RWPE2 (cell line): ENCODE results near the gene BMPER.

ENCODE experiments used
- ATAC-seq: fragments of 200-7000 bp; cut with Tn5 transposase; 3 replicates; pipeline ENCODE4 v1.9.1; 2021; ENCODE audit warnings: low read depth
- DNase-seq: peaks from one replicate; pipeline ENCODE4 v3.0.0-alpha.2; 2020; ENCODE audit warnings: low spot score
- H3K27ac ChIP-seq: fragments of 450-650 bp; 2 replicates; pipeline ENCODE4 v1.5.1; 2017; ENCODE audit warnings: mild to moderate bottlenecking; ENCODE audit not compliant: poor library complexity, severe bottlenecking
- H3K27me3 ChIP-seq: fragments of 250-450 bp; sonication (Bioruptor Pico); 2 replicates; pipeline ENCODE4 v1.5.1; 2021; ENCODE audit warnings: mild to moderate bottlenecking, moderate library complexity; ENCODE audit not compliant: insufficient read depth, poor library complexity, severe bottlenecking
- H3K36me3 ChIP-seq: fragments of 250-450 bp; sonication (Bioruptor Pico); 2 replicates; pipeline ENCODE4 v1.5.1; 2020; ENCODE audit warnings: low read depth, mild to moderate bottlenecking, moderate library complexity
- H3K4me1 ChIP-seq: fragments of 250-450 bp; sonication (Bioruptor Pico); 2 replicates; pipeline ENCODE4 v1.5.1; 2021; ENCODE audit warnings: mild to moderate bottlenecking, moderate library complexity; ENCODE audit not compliant: insufficient read depth, poor library complexity, severe bottlenecking
- H3K4me3 ChIP-seq: fragments of 250-450 bp; sonication (Bioruptor Pico); 2 replicates; pipeline ENCODE4 v1.5.1; 2021; ENCODE audit warnings: mild to moderate bottlenecking, moderate library complexity; ENCODE audit not compliant: severe bottlenecking
- H3K9me3 ChIP-seq: fragments of 250-450 bp; sonication (Bioruptor Pico); 2 replicates; pipeline ENCODE4 v1.5.1; 2021; ENCODE audit warnings: mild to moderate bottlenecking, moderate library complexity; ENCODE audit not compliant: severe bottlenecking
- TF ChIP-seq, protein P1 (sequence below): fragments of 450-650 bp; IDR thresholded peaks from one replicate; pipeline ENCODE4 v1.5.1; 2017; ENCODE audit warnings: mild to moderate bottlenecking, moderate library complexity; ENCODE audit not compliant: poor library complexity, severe bottlenecking

BMPER gene

DNA sequence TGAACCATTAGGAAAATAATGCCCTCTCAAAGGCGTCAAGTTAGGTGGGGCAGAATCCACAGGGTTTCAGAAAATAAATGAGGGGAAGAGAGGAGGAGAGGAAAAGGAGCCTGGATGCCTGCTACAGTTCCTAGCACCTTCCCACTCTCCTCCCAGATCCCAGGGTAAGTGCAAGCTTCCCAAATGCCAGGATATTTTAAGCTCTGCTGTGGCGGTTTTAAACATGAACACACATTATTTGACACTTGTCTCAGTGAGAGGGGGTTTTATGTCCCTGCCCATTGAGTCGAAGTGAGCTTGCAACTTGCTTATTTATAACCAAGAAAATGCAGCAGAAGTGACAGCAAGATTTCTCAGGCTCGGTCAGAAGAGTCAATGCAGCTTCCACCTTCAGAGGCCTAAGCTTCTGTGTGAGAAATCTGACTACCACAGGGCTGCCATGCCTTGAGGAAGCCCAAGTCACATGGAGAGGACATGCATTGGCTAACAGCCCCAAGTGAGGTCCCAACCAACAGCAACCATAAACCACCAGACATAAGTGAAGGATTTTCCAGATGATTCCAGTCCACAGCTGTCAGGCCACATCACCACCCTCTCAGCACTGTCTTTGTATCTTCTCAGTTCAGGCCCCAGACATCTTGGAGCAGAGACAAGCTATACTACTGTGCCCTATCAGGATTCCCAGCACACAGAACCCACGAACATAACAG lies 17.9 kb upstream of the BMPER start:
- Histone ChIP-seq H3K4me1 (no peaks in the 10 kb centered on the region), H3K9me3 (no peaks in the 10 kb centered on the region), H3K27ac (no peak overlapping the region), H3K27me3 (no peaks in the 10 kb centered on the region), H3K36me3 (no peaks in the 10 kb centered on the region), H3K4me3 (no peak overlapping the region)
- ATAC-seq (no peak), DNase-seq (no peak)
- TF ChIP-seq, protein P1, sequence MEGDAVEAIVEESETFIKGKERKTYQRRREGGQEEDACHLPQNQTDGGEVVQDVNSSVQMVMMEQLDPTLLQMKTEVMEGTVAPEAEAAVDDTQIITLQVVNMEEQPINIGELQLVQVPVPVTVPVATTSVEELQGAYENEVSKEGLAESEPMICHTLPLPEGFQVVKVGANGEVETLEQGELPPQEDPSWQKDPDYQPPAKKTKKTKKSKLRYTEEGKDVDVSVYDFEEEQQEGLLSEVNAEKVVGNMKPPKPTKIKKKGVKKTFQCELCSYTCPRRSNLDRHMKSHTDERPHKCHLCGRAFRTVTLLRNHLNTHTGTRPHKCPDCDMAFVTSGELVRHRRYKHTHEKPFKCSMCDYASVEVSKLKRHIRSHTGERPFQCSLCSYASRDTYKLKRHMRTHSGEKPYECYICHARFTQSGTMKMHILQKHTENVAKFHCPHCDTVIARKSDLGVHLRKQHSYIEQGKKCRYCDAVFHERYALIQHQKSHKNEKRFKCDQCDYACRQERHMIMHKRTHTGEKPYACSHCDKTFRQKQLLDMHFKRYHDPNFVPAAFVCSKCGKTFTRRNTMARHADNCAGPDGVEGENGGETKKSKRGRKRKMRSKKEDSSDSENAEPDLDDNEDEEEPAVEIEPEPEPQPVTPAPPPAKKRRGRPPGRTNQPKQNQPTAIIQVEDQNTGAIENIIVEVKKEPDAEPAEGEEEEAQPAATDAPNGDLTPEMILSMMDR, result no peak

DNA sequence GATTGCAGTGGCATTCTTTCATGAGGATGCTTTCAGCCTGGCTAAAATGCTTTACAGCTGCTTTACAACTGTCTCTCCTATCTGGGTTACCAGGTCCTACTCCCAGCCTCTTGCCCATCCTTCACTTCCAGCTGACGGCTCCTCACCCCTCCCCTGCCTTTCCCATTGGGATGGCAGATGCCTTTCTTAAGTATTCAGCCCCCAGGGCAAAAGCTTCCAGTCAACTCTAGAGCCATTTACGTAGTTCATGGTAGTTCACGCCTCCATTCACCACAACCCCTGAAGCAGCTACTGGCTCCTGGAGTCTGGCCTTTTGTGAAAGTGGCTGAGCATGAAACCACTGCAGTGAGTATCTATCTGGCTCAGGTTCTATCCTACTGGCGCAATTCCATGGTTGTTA lies 17.2 kb upstream of the BMPER start:
- ATAC-seq (peak; percentile 53; the same call in 1 of the 3 replicates), DNase-seq (no peak)
- TF ChIP-seq, protein P1, result no peak
- Histone ChIP-seq H3K4me1 (no peaks in the 10 kb centered on the region), H3K27me3 (no peaks in the 10 kb centered on the region), H3K27ac (no peak overlapping the region), H3K9me3 (no peaks in the 10 kb centered on the region), H3K36me3 (no peaks in the 10 kb centered on the region), H3K4me3 (no peak overlapping the region)

DNA sequence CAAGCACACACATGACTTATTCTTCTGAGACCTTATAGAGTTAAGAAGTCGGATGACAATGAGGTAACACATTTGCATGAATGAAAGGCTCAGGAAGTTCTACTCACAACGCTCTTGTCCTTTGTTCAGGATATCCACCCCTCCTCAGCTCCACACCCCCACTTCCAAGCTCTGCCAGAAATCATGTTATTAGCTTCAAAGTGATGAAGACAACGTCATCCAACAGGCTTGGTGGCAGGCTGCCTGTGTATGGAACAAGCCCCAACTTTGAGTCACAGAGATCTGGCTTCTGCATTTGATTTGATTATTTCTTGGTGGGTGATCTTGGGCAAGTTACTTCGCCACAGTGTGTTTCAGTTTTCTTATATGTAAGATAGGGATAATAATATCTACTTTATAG lies 12.4 kb upstream of the BMPER start:
- DNase-seq (no peak), ATAC-seq (no peak)
- Histone ChIP-seq H3K27me3 (no peaks in the 10 kb centered on the region), H3K36me3 (no peaks in the 10 kb centered on the region), H3K4me3 (no peak overlapping the region), H3K9me3 (no peaks in the 10 kb centered on the region), H3K4me1 (no peaks in the 10 kb centered on the region), H3K27ac (no peak overlapping the region)
- TF ChIP-seq, protein P1, result no peak

DNA sequence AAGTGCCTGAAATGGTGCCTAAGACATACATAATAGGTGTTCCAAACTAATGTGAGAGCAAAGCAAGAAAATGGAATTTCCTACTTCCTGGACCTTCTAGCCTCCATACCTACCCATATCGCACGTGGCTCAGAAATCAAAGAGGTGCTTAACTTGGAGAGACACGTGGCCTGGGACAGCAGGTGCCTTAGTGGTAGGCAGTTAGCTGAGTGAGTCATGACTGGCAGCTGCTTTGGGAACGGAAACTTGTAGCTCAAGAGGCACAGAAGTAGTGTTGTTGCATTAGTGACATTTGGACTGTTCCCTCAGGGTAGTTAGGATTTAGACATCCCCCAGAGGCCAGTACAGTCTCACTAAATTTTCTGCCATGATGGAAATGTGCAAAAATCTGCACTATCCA lies 12.0 kb upstream of the BMPER start:
- ATAC-seq, result no peak
- H3K4me1 ChIP-seq, result no peaks in the 10 kb centered on the region
- DNase-seq, result no peak

More for the DNA sequence above, 12.0 kb upstream of the BMPER start:
- no peaks in the 10 kb centered on the region for H3K9me3 ChIP-seq
- no peaks in the 10 kb centered on the region for H3K36me3 ChIP-seq
- no peak overlapping the region for H3K4me3 ChIP-seq
- no peaks in the 10 kb centered on the region for H3K27me3 ChIP-seq
- H3K27ac ChIP-seq, result no peak overlapping the region
- TF ChIP-seq, protein P1, result no peak
